ENCODE measurements around the gene KMT5B.

The KMT5B gene

DNA sequence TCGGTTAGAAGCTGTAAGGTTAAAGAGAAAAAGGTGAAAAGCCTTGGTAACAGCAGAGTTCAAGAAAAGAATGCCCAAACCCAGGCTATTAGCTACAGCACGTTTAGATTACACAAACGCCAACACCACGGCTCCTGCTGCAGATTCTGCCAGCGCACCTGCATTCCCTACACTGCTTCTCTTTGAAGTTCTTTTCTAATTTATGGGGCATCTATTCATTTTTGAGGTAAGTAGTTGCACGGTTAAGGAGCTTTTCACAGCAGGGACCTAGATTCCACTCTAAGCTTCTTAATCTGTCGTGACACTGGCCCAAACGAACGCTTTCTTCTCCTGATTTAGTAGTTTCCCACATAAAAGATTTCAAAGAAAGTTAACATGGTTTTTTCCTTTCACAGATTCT is 53.9 kb downstream of the KMT5B start:
- TF ChIP-seq, protein P1, sequence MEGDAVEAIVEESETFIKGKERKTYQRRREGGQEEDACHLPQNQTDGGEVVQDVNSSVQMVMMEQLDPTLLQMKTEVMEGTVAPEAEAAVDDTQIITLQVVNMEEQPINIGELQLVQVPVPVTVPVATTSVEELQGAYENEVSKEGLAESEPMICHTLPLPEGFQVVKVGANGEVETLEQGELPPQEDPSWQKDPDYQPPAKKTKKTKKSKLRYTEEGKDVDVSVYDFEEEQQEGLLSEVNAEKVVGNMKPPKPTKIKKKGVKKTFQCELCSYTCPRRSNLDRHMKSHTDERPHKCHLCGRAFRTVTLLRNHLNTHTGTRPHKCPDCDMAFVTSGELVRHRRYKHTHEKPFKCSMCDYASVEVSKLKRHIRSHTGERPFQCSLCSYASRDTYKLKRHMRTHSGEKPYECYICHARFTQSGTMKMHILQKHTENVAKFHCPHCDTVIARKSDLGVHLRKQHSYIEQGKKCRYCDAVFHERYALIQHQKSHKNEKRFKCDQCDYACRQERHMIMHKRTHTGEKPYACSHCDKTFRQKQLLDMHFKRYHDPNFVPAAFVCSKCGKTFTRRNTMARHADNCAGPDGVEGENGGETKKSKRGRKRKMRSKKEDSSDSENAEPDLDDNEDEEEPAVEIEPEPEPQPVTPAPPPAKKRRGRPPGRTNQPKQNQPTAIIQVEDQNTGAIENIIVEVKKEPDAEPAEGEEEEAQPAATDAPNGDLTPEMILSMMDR (IDR thresholded peaks at IDR 0.05; ENCODE audit: insufficient read depth, low read depth, low read length, missing control alignments): no peak
- no peak overlapping the region for H3K4me3 ChIP-seq (ENCODE audit: low read depth, low read length)

DNA sequence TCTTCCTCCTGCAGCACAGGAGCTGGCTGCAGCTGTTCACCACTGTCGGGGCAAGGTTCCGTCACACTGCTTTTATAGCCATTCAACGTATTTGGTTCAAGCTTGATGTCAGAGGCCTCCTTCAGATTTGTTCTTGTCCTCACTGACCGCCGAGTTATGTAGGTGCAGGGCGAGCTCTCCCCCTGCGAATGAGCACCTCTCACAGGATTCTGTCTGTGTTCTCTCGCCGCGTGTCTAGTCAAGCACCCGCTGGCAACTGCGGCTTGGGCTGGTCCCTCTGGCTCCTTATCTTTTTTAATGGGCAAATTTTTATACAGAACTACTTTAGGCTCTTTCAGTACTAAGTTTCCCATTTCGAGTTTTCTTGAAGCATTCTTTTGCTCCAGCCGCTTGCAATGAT is 54.5 kb downstream of the KMT5B start:
- DNase-seq (ENCODE audit: low read depth): no peak
- H3K4me3 ChIP-seq (ENCODE audit: low read depth, low read length): no peak overlapping the region
- TF ChIP-seq, protein P1 (IDR thresholded peaks at IDR 0.05; ENCODE audit: insufficient read depth, low read depth, low read length, missing control alignments): no peak

More for the DNA sequence above, 53.9 kb downstream of the KMT5B start:
- no peak for DNase-seq (ENCODE audit: low read depth)

DNA sequence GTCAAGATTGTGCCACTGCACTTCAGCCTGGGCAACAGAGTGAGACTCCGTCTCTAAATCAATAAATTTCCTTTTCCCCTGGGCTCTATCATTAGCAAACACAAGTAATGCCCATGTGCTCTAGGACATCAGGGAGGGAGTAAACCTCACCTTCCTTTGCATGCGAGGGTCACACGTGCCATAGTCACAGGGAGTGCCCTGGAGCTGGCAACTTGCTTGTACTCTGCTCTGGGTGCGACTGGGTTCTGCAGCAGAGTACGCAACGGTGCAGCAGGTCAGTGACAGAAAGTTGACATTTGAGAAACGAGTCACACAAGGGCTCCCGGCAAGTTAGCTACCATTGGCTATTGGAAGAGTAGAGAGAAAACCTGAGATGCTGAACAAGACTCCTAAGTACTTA is 59.4 kb downstream of the KMT5B start:
- no peak for DNase-seq (ENCODE audit: low read depth)
- TF ChIP-seq, protein P1 (IDR thresholded peaks at IDR 0.05; ENCODE audit: insufficient read depth, low read depth, low read length, missing control alignments): no peak
- H3K4me3 ChIP-seq (ENCODE audit: low read depth, low read length): no peak overlapping the region

- TF ChIP-seq, protein P1 (IDR thresholded peaks at IDR 0.05; ENCODE audit: insufficient read depth, low read depth, low read length, missing control alignments): no peak
- H3K4me3 ChIP-seq (ENCODE audit: low read depth, low read length): no peak overlapping the region
- no peak for DNase-seq (ENCODE audit: low read depth)
These were observed 63.1 kb downstream of the KMT5B start for GRCh38 chr11:68150037-68150436.

GRCh38 chr11:68149417-68149816 is 63.7 kb downstream of the KMT5B start:
- no peak overlapping the region for H3K4me3 ChIP-seq (ENCODE audit: low read depth, low read length)
- TF ChIP-seq, protein P1 (IDR thresholded peaks at IDR 0.05; ENCODE audit: insufficient read depth, low read depth, low read length, missing control alignments): no peak
- no peak for DNase-seq (ENCODE audit: low read depth)

- TF ChIP-seq, protein P1 (IDR thresholded peaks at IDR 0.05; ENCODE audit: insufficient read depth, low read depth, low read length, missing control alignments): no peak
- no peak for DNase-seq (ENCODE audit: low read depth)
- no peak overlapping the region for H3K4me3 ChIP-seq (ENCODE audit: low read depth, low read length)
These were observed 64.2 kb downstream of the KMT5B start for GRCh38 chr11:68148879-68149278.

GRCh38 chr11:68148071-68148805 is 64.9 kb downstream of the KMT5B start:
- no peak overlapping the region for H3K4me3 ChIP-seq (ENCODE audit: low read depth, low read length)
- no peak for DNase-seq (ENCODE audit: low read depth)
- TF ChIP-seq, protein P1 (IDR thresholded peaks at IDR 0.05; ENCODE audit: insufficient read depth, low read depth, low read length, missing control alignments): no peak

Measured in GM12865 (cell line).